Measurements from ENCODE around the gene SCAMP1. TPM values are rescaled to one million over a fixed set of nuclear protein-coding genes. Genes with fewer than 3 reads are reported as not detected.
"Not testable (repeated sequence)": the region's sequence is repeated elsewhere in the genome, so short reads cannot be mapped to it uniquely, and the experiment has no call there.

Gene SCAMP1
- total RNA-seq, 1 experiment from 2014 or later: 36.0 TPM

DNA sequence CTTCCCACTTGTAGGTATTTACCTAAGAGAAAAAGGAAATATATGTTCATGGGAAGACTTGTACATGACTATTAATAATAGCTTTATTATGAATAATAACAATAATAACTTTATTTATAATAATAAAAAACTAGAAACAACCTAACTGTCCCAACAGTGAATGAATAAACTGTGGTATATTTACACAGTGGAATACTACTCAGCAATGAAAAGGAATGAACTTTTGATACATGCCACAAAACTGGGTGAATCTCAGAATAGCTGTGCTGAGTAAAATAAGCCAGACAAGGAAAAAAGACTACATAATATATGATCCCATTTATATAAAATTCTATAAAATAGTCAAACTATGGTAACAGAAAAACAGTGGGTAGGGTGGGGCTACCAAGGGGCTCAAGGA is 88.7 kb downstream of the SCAMP1 start:
- H3K18ac ChIP-seq (ENCODE audit: insufficient read length, low read depth, low read length): no peak overlapping the region
- H3K79me1 ChIP-seq (ENCODE audit: insufficient read depth, low read depth, low read length, poor library complexity, severe bottlenecking): no peaks in the 10 kb centered on the region
- no peaks in the 10 kb centered on the region for H4K20me1 ChIP-seq (ENCODE audit: control insufficient read depth, insufficient read depth, insufficient read length)
- H3K9me3 ChIP-seq (ENCODE audit: control insufficient read depth, low read depth, low read length): no peaks in the 10 kb centered on the region
- no peak overlapping the region for H2BK15ac ChIP-seq (ENCODE audit: low read depth, low read length)
- no peak overlapping the region for H2AK5ac ChIP-seq (ENCODE audit: insufficient read length, low read length)
- H2BK20ac ChIP-seq (ENCODE audit: low read depth, low read length, poor library complexity, severe bottlenecking): no peak overlapping the region
- peaks cover 6 to 7% of the 10 kb centered on the region in 2 experiments; a peak in 3 of 5 replicates for H3K9me3 Mint-ChIP-seq
- H3K56ac ChIP-seq (ENCODE audit: insufficient read length, low read depth, low read length): no peak overlapping the region
- no peak overlapping the region for H2BK12ac ChIP-seq (ENCODE audit: insufficient read length, low read depth, low read length)
- peaks cover 20 to 34% (median 33%) of the 10 kb centered on the region in 3 experiments for H3K36me3 Mint-ChIP-seq (ENCODE audit: insufficient read depth in 1 of 3, low read depth in 3 of 3)
- no peaks in the 10 kb centered on the region for H3K4me1 Mint-ChIP-seq
- H3K4me2 ChIP-seq (ENCODE audit: insufficient read depth, insufficient read length, low read length): no peak overlapping the region
- no peak overlapping the region for H2BK5ac ChIP-seq (ENCODE audit: insufficient read length, low read length)
- H2BK120ac ChIP-seq (ENCODE audit: low read depth, low read length, poor library complexity, severe bottlenecking): no peak overlapping the region
- H3K9ac ChIP-seq (ENCODE audit: extremely low read depth, insufficient read length, low read length): no peak overlapping the region
- no peaks in the 10 kb centered on the region for H3K4me1 ChIP-seq (ENCODE audit: insufficient read depth, low read length)
- no peaks in the 10 kb centered on the region for H3K27me3 Mint-ChIP-seq (ENCODE audit: low read depth)
- H3K27ac Mint-ChIP-seq: no peak overlapping the region
- no peak overlapping the region for H4K8ac ChIP-seq (replicated peaks; ENCODE audit: insufficient read length, low read depth, low read length)
- H3K4ac ChIP-seq (ENCODE audit: low read depth, low read length): no peak overlapping the region
- no peak overlapping the region for H3K23ac ChIP-seq (ENCODE audit: insufficient read length, low read depth, low read length)
- DNase-seq: no peak
- TF ChIP-seq, protein P1, sequence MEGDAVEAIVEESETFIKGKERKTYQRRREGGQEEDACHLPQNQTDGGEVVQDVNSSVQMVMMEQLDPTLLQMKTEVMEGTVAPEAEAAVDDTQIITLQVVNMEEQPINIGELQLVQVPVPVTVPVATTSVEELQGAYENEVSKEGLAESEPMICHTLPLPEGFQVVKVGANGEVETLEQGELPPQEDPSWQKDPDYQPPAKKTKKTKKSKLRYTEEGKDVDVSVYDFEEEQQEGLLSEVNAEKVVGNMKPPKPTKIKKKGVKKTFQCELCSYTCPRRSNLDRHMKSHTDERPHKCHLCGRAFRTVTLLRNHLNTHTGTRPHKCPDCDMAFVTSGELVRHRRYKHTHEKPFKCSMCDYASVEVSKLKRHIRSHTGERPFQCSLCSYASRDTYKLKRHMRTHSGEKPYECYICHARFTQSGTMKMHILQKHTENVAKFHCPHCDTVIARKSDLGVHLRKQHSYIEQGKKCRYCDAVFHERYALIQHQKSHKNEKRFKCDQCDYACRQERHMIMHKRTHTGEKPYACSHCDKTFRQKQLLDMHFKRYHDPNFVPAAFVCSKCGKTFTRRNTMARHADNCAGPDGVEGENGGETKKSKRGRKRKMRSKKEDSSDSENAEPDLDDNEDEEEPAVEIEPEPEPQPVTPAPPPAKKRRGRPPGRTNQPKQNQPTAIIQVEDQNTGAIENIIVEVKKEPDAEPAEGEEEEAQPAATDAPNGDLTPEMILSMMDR (conservative IDR thresholded peaks at IDR 0.05): no peak
- H3K27me3 ChIP-seq (ENCODE audit: insufficient read depth, low read length): no peaks in the 10 kb centered on the region
- H3K27ac ChIP-seq (ENCODE audit: insufficient read length, low read depth, low read length): no peak overlapping the region
- H4K91ac ChIP-seq (ENCODE audit: insufficient read length, low read depth, low read length): no peak overlapping the region
- H3K23me2 ChIP-seq (ENCODE audit: insufficient read length, low read depth, low read length, poor library complexity, severe bottlenecking): no peaks in the 10 kb centered on the region
- no peaks in the 10 kb centered on the region for H3K79me2 ChIP-seq (ENCODE audit: insufficient read depth, low read length)
- no peak overlapping the region for H2AFZ ChIP-seq (ENCODE audit: low read length)
- no peak overlapping the region for H3K4me3 Mint-ChIP-seq
- H3T11ph ChIP-seq (ENCODE audit: low read length): no peak overlapping the region
- H3K14ac ChIP-seq (ENCODE audit: insufficient read depth, low read length): no peak overlapping the region
- no peak overlapping the region for H4K5ac ChIP-seq (ENCODE audit: insufficient read length, low read depth, low read length)

DNA sequence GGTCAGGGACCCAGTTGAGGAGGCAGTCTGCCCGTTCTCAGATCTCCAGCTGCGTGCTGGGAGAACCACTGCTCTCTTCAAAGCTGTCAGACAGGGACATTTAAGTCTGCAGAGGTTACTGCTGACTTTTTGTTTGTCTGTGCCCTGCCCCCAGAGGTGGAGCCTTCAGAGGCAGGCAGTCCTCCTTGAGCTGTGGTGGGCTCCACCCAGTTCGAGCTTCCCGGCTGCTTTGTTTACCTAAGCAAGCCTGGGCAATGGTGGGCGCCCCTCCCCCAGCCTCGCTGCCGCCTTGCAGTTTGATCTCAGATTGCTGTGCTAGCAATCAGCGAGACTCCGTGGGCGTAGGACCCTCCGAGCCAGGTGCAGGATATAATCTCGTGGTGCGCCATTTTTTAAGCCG is 97.1 kb downstream of the SCAMP1 start:
- not testable (repeated sequence) for H4K5ac ChIP-seq (ENCODE audit: insufficient read length, low read depth, low read length); H3K79me2 ChIP-seq (ENCODE audit: insufficient read depth, low read length); H3T11ph ChIP-seq (ENCODE audit: low read length); H4K8ac ChIP-seq (replicated peaks; ENCODE audit: insufficient read length, low read depth, low read length); H3K4me2 ChIP-seq (ENCODE audit: insufficient read depth, insufficient read length, low read length); H3K79me1 ChIP-seq (ENCODE audit: insufficient read depth, low read depth, low read length, poor library complexity, severe bottlenecking); H2BK5ac ChIP-seq (ENCODE audit: insufficient read length, low read length); H4K20me1 ChIP-seq (ENCODE audit: control insufficient read depth, insufficient read depth, insufficient read length); H3K23ac ChIP-seq (ENCODE audit: insufficient read length, low read depth, low read length); H4K91ac ChIP-seq (ENCODE audit: insufficient read length, low read depth, low read length); DNase-seq; H3K4ac ChIP-seq (ENCODE audit: low read depth, low read length); H2AFZ ChIP-seq (ENCODE audit: low read length); H3K4me1 Mint-ChIP-seq; H3K23me2 ChIP-seq (ENCODE audit: insufficient read length, low read depth, low read length, poor library complexity, severe bottlenecking); H2BK15ac ChIP-seq (ENCODE audit: low read depth, low read length); H3K27me3 ChIP-seq (ENCODE audit: insufficient read depth, low read length); H2BK20ac ChIP-seq (ENCODE audit: low read depth, low read length, poor library complexity, severe bottlenecking); H3K4me1 ChIP-seq (ENCODE audit: insufficient read depth, low read length); H2BK120ac ChIP-seq (ENCODE audit: low read depth, low read length, poor library complexity, severe bottlenecking); H3K9ac ChIP-seq (ENCODE audit: extremely low read depth, insufficient read length, low read length); H3K56ac ChIP-seq (ENCODE audit: insufficient read length, low read depth, low read length); H2BK12ac ChIP-seq (ENCODE audit: insufficient read length, low read depth, low read length); H3K27ac ChIP-seq (ENCODE audit: insufficient read length, low read depth, low read length); H2AK5ac ChIP-seq (ENCODE audit: insufficient read length, low read length); H3K14ac ChIP-seq (ENCODE audit: insufficient read depth, low read length); H3K9me3 Mint-ChIP-seq; H3K27me3 Mint-ChIP-seq (ENCODE audit: low read depth); H3K18ac ChIP-seq (ENCODE audit: insufficient read length, low read depth, low read length); H3K9me3 ChIP-seq (ENCODE audit: control insufficient read depth, low read depth, low read length)
- H3K27ac Mint-ChIP-seq: peak overlapping the region in 2 of 3 experiments; percentile 98; a peak in 6 of 7 replicates
- peaks cover 10 to 18% (median 11%) of the 10 kb centered on the region in 3 experiments; a peak in 5 of 7 replicates for H3K36me3 Mint-ChIP-seq (ENCODE audit: insufficient read depth in 1 of 3, low read depth in 3 of 3)
- no CpG with 5 or more reads among the region's 14 CpGs for WGBS (ENCODE audit: extremely low coverage, insufficient read length, low lambda C conversion rate)
- H3K4me3 Mint-ChIP-seq: peak overlapping the region; percentile 69 to 77
